WTC11 (cell line): ENCODE data around the gene PARVG. TPM values are rescaled to one million over a fixed set of nuclear protein-coding genes. Genes with fewer than 3 reads are reported as not detected.
A peak's percentile ranks its signal among the peaks of the same experiment; 100 is the strongest.

Experiments
- ATAC-seq: fragments of 200-7000 bp; cut with Tn5 transposase; 2 replicates; pipeline ENCODE4 v1.10.0; 2021; ENCODE audit warnings: mild to moderate bottlenecking, moderate library complexity
- CTCF ChIA-PET: fragments of 300-600 bp; sonication (Branson Sonifier 250); formaldehyde crosslinking; loops from one replicate; lab custom pipeline; 2021; ENCODE audit warnings: antibody characterized with exemption; lab: Charles Lee
- POLR2A ChIA-PET: fragments of 350-600 bp; sonication (Branson Sonifier 250); formaldehyde crosslinking; loops from one replicate; lab custom pipeline; 2021; ENCODE audit warnings: antibody characterized with exemption; lab: Charles Lee
- DNase-seq: peaks from one replicate; pipeline ENCODE4 v3.0.0; 2021; ENCODE audit warnings: low spot score
- H3K27ac Mint-ChIP-seq: 2 replicates; pipeline ENCODE4 v1.8.0; 2021; ENCODE audit warnings: mixed read lengths
- H3K27me3 Mint-ChIP-seq: 2 replicates; pipeline ENCODE4 v1.8.0; 2021; ENCODE audit warnings: low read depth, mild to moderate bottlenecking, moderate library complexity, mixed read lengths
- H3K36me3 Mint-ChIP-seq: 2 replicates; pipeline ENCODE4 v1.8.0; 2021; ENCODE audit warnings: mixed read lengths
- H3K4me1 Mint-ChIP-seq: 2 replicates; pipeline ENCODE4 v1.8.0; 2022; ENCODE audit warnings: mixed read lengths
- H3K4me3 Mint-ChIP-seq: 2 replicates; pipeline ENCODE4 v1.8.0; 2021; ENCODE audit warnings: mild to moderate bottlenecking, moderate library complexity, mixed read lengths
- H3K9me3 Mint-ChIP-seq: 2 replicates; pipeline ENCODE4 v1.8.0; 2021; ENCODE audit warnings: mixed read lengths
- FOXP1 ChIP-seq: sonication (generic); formaldehyde crosslinking; IDR thresholded peaks from 2 replicates; pipeline ENCODE4 v1.8.0; 2022; ENCODE audit warnings: missing genetic modification reagents, mild to moderate bottlenecking, moderate library complexity, borderline replicate concordance
- IRF2 ChIP-seq: sonication (generic); formaldehyde crosslinking; IDR thresholded peaks from 2 replicates; pipeline ENCODE4 v1.8.0; 2022; ENCODE audit warnings: low read depth, missing genetic modification reagents, borderline replicate concordance
- MXD4 ChIP-seq: fragments of 250-450 bp; sonication (Bioruptor Pico); IDR thresholded peaks from 2 replicates; pipeline ENCODE4 v1.8.0; 2021; ENCODE audit warnings: mild to moderate bottlenecking, moderate library complexity, borderline replicate concordance
- OVOL2 ChIP-seq: fragments of 250-450 bp; sonication (Bioruptor Pico); IDR thresholded peaks from 2 replicates; pipeline ENCODE4 v1.9.0; 2021; ENCODE audit warnings: mild to moderate bottlenecking, borderline replicate concordance
- PRRX2 ChIP-seq: fragments of 250-450 bp; sonication (Bioruptor Pico); IDR thresholded peaks from 2 replicates; pipeline ENCODE4 v1.8.0; 2021; ENCODE audit warnings: mild to moderate bottlenecking
- SMAD3 ChIP-seq: sonication (generic); formaldehyde crosslinking; IDR thresholded peaks from 2 replicates; pipeline ENCODE4 v1.8.0; 2022; ENCODE audit warnings: missing genetic modification reagents, mild to moderate bottlenecking, borderline replicate concordance
- SOX15 ChIP-seq: fragments of 250-450 bp; sonication (Bioruptor Pico); IDR thresholded peaks from 2 replicates; pipeline ENCODE4 v1.9.0; 2021; ENCODE audit warnings: mild to moderate bottlenecking
- SP1 ChIP-seq: sonication (generic); formaldehyde crosslinking; conservative IDR thresholded peaks from 2 replicates; pipeline ENCODE4 v1.8.1; 2022; ENCODE audit warnings: missing genetic modification reagents
- ZBTB21 ChIP-seq: sonication (generic); formaldehyde crosslinking; IDR thresholded peaks from 2 replicates; pipeline ENCODE4 v1.8.1; 2023; ENCODE audit warnings: mild to moderate bottlenecking, missing genetic modification reagents, borderline replicate concordance
- ZNF121 ChIP-seq: sonication (generic); formaldehyde crosslinking; IDR thresholded peaks from 2 replicates; pipeline ENCODE4 v1.8.0; 2023; ENCODE audit warnings: missing genetic modification reagents
- ZNF138 ChIP-seq: sonication (generic); formaldehyde crosslinking; conservative IDR thresholded peaks from 2 replicates; pipeline ENCODE4 v1.8.1; 2022; ENCODE audit warnings: mild to moderate bottlenecking, moderate library complexity, missing genetic modification reagents
- ZNF671 ChIP-seq: fragments of 250-450 bp; sonication (Bioruptor Pico); IDR thresholded peaks from 2 replicates; pipeline ENCODE4 v1.8.0; 2021; ENCODE audit warnings: mild to moderate bottlenecking
- total RNA-seq: library from RNA; stranded (reverse); gene quantifications from 3 replicates; pipeline ENCODE4 v1.2.3, GENCODE V29; 2021
- TF ChIP-seq, protein P1 (sequence below): sonication (generic); formaldehyde crosslinking; IDR thresholded peaks from 2 replicates; pipeline ENCODE4 v1.8.1; 2023; ENCODE audit warnings: mild to moderate bottlenecking, missing genetic modification reagents, moderate library complexity
- TF ChIP-seq, protein P2 (sequence below): sonication (generic); formaldehyde crosslinking; IDR thresholded peaks from 2 replicates; pipeline ENCODE4 v1.8.0; 2022; ENCODE audit warnings: missing genetic modification reagents
- TF ChIP-seq, protein P3 (sequence below): sonication (generic); formaldehyde crosslinking; IDR thresholded peaks from 2 replicates; pipeline ENCODE4 v1.8.0; 2023; ENCODE audit warnings: missing genetic modification reagents, mild to moderate bottlenecking, borderline replicate concordance
- TF ChIP-seq, protein P4 (sequence below): sonication (generic); formaldehyde crosslinking; conservative IDR thresholded peaks from 2 replicates; pipeline ENCODE4 v1.8.1; 2022; ENCODE audit warnings: mild to moderate bottlenecking, missing genetic modification reagents
- TF ChIP-seq, protein P5 (sequence below): sonication (generic); formaldehyde crosslinking; IDR thresholded peaks from 2 replicates; pipeline ENCODE4 v1.8.0; 2022; ENCODE audit warnings: mild to moderate bottlenecking, missing genetic modification reagents
- TF ChIP-seq, protein P6 (sequence below): fragments of 200-600 bp; IDR thresholded peaks from 2 replicates; pipeline ENCODE4 v1.8.0; 2022; ENCODE audit warnings: antibody characterized with exemption

Gene PARVG
- total RNA-seq, 1 experiment from 2014 or later, result 0.94 TPM

DNA sequence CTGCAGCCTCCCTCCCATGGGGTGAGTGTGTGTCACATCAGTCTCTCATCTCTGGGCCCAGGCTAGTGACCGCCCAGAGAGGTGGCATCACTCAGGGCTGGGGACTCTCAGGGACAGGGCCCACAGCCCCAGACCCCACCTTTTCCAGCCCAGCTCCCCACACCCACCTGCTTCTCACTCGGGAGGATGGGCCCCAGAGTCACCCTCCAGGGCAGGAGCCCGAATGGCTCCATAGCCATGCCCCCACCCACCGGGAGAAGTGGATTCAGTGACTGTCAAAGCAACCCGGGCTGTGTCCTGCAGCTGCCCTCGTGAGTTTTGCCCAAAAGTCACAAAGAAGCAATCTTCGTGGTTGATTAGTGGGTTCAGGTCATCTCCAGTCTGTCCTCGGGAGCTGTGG lies 26.0 kb downstream of the PARVG start (continued):
- TF ChIP-seq FOXP1 (CRISPR knock-in tag) (no peak), SP1 (CRISPR knock-in tag) (no peak), SMAD3 (no peak), IRF2 (CRISPR knock-in tag) (no peak), PRRX2 (CRISPR knock-in tag) (no peak), ZBTB21 (CRISPR knock-in tag) (no peak), OVOL2 (CRISPR knock-in tag) (no peak)
- TF ChIP-seq, protein P1, sequence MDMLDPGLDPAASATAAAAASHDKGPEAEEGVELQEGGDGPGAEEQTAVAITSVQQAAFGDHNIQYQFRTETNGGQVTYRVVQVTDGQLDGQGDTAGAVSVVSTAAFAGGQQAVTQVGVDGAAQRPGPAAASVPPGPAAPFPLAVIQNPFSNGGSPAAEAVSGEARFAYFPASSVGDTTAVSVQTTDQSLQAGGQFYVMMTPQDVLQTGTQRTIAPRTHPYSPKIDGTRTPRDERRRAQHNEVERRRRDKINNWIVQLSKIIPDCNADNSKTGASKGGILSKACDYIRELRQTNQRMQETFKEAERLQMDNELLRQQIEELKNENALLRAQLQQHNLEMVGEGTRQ (CRISPR knock-in tag), result no peak

DNA sequence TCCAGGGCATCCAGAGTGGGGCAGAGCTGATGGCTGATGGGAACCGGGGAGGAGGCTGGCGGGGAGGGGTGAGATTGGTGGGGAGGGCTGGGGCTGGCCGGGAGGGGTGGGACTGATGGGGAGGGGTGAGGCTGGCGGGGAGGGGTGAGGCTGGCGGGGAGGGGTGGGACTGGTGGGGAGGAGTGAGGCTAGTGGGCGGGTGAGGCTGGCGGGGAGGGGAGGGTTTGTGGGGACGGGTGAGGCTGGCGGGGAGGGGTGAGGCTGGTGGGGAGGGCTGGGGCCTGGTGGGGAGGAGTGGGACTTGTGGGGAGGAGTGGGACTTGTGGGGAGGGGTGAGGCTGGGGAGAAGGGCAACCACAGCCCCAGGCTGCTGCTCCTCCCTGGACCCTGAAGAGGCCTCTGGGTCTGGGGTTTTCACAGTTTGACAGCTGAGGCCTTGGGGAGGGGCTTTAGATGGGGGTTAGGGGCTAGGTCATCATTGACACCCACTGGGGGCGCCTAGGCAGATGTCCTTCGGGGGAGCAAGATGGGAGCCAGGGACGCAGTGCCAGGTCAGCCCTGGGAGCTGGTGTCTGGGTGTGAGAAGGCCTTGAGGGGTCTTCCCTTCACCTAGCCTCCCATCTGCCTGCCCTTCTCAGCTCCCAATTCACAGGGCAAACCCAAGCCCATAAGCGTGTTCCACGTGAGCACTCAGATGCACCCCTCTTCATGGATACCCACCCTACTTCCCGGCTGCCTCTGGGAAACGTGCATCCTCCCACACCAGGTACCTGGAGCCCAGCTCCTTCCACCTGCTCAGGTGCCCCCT lies 26.7 kb downstream of the PARVG start:
- ChIA-PET POLR2A (no interaction called here), CTCF (interaction anchor here (0.7 kb wide), 1 partner anchor 121 kb away, joined by 4 read pairs; no protein-coding TSS in a partner anchor)
- Mint-ChIP-seq H3K4me1 (no peaks in the 10 kb centered on the region), H3K27me3 (peaks cover 2% of the 10 kb centered on the region; the same call in 1 of the 2 replicates), H3K36me3 (0 out of 2 replicates have a peak, but pooled peaks cover 3% of the 10 kb centered on the region), H3K9me3 (peaks cover 16% of the 10 kb centered on the region), H3K27ac (no peak overlapping the region), H3K4me3 (no peak overlapping the region)
- ATAC-seq (no peak), DNase-seq (peak; percentile 3)
- TF ChIP-seq IRF2 (CRISPR knock-in tag) (no peak), ZNF138 (no peak), MXD4 (CRISPR knock-in tag) (no peak), ZNF121 (CRISPR knock-in tag) (no peak), SOX15 (no peak), ZNF671 (CRISPR knock-in tag) (no peak)
- TF ChIP-seq, protein P2, sequence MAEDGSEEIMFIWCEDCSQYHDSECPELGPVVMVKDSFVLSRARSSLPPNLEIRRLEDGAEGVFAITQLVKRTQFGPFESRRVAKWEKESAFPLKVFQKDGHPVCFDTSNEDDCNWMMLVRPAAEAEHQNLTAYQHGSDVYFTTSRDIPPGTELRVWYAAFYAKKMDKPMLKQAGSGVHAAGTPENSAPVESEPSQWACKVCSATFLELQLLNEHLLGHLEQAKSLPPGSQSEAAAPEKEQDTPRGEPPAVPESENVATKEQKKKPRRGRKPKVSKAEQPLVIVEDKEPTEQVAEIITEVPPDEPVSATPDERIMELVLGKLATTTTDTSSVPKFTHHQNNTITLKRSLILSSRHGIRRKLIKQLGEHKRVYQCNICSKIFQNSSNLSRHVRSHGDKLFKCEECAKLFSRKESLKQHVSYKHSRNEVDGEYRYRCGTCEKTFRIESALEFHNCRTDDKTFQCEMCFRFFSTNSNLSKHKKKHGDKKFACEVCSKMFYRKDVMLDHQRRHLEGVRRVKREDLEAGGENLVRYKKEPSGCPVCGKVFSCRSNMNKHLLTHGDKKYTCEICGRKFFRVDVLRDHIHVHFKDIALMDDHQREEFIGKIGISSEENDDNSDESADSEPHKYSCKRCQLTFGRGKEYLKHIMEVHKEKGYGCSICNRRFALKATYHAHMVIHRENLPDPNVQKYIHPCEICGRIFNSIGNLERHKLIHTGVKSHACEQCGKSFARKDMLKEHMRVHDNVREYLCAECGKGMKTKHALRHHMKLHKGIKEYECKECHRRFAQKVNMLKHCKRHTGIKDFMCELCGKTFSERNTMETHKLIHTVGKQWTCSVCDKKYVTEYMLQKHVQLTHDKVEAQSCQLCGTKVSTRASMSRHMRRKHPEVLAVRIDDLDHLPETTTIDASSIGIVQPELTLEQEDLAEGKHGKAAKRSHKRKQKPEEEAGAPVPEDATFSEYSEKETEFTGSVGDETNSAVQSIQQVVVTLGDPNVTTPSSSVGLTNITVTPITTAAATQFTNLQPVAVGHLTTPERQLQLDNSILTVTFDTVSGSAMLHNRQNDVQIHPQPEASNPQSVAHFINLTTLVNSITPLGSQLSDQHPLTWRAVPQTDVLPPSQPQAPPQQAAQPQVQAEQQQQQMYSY (CRISPR knock-in tag), result no peak
- TF ChIP-seq, protein P3, sequence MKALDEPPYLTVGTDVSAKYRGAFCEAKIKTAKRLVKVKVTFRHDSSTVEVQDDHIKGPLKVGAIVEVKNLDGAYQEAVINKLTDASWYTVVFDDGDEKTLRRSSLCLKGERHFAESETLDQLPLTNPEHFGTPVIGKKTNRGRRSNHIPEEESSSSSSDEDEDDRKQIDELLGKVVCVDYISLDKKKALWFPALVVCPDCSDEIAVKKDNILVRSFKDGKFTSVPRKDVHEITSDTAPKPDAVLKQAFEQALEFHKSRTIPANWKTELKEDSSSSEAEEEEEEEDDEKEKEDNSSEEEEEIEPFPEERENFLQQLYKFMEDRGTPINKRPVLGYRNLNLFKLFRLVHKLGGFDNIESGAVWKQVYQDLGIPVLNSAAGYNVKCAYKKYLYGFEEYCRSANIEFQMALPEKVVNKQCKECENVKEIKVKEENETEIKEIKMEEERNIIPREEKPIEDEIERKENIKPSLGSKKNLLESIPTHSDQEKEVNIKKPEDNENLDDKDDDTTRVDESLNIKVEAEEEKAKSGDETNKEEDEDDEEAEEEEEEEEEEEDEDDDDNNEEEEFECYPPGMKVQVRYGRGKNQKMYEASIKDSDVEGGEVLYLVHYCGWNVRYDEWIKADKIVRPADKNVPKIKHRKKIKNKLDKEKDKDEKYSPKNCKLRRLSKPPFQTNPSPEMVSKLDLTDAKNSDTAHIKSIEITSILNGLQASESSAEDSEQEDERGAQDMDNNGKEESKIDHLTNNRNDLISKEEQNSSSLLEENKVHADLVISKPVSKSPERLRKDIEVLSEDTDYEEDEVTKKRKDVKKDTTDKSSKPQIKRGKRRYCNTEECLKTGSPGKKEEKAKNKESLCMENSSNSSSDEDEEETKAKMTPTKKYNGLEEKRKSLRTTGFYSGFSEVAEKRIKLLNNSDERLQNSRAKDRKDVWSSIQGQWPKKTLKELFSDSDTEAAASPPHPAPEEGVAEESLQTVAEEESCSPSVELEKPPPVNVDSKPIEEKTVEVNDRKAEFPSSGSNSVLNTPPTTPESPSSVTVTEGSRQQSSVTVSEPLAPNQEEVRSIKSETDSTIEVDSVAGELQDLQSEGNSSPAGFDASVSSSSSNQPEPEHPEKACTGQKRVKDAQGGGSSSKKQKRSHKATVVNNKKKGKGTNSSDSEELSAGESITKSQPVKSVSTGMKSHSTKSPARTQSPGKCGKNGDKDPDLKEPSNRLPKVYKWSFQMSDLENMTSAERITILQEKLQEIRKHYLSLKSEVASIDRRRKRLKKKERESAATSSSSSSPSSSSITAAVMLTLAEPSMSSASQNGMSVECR (CRISPR knock-in tag), result no peak
- TF ChIP-seq, protein P4, sequence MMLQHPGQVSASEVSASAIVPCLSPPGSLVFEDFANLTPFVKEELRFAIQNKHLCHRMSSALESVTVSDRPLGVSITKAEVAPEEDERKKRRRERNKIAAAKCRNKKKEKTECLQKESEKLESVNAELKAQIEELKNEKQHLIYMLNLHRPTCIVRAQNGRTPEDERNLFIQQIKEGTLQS (CRISPR knock-in tag), result no peak
- TF ChIP-seq, protein P5, sequence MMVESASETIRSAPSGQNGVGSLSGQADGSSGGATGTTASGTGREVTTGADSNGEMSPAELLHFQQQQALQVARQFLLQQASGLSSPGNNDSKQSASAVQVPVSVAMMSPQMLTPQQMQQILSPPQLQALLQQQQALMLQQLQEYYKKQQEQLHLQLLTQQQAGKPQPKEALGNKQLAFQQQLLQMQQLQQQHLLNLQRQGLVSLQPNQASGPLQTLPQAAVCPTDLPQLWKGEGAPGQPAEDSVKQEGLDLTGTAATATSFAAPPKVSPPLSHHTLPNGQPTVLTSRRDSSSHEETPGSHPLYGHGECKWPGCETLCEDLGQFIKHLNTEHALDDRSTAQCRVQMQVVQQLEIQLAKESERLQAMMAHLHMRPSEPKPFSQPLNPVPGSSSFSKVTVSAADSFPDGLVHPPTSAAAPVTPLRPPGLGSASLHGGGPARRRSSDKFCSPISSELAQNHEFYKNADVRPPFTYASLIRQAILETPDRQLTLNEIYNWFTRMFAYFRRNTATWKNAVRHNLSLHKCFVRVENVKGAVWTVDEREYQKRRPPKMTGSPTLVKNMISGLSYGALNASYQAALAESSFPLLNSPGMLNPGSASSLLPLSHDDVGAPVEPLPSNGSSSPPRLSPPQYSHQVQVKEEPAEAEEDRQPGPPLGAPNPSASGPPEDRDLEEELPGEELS (CRISPR knock-in tag), result no peak
- TF ChIP-seq, protein P6, sequence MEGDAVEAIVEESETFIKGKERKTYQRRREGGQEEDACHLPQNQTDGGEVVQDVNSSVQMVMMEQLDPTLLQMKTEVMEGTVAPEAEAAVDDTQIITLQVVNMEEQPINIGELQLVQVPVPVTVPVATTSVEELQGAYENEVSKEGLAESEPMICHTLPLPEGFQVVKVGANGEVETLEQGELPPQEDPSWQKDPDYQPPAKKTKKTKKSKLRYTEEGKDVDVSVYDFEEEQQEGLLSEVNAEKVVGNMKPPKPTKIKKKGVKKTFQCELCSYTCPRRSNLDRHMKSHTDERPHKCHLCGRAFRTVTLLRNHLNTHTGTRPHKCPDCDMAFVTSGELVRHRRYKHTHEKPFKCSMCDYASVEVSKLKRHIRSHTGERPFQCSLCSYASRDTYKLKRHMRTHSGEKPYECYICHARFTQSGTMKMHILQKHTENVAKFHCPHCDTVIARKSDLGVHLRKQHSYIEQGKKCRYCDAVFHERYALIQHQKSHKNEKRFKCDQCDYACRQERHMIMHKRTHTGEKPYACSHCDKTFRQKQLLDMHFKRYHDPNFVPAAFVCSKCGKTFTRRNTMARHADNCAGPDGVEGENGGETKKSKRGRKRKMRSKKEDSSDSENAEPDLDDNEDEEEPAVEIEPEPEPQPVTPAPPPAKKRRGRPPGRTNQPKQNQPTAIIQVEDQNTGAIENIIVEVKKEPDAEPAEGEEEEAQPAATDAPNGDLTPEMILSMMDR, result no peak
- TF ChIP-seq, protein P1 (CRISPR knock-in tag), result no peak
